B cell (primary cell): ENCODE data around the gene PPP2R5C.

Experiments
- EZH2 ChIP-seq: IDR thresholded peaks from 2 replicates; pipeline ENCODE4 v1.6.1; 2012; ENCODE audit warnings: borderline replicate concordance, low read depth, mild to moderate bottlenecking, moderate library complexity, low read length; ENCODE audit not compliant: insufficient read depth, poor library complexity, severe bottlenecking
- TF ChIP-seq, protein P1 (sequence below): fragments of 200-600 bp; IDR thresholded peaks from one replicate; pipeline ENCODE4 v1.8.0; 2022; ENCODE audit warnings: antibody characterized with exemption, mild to moderate bottlenecking

DNA sequence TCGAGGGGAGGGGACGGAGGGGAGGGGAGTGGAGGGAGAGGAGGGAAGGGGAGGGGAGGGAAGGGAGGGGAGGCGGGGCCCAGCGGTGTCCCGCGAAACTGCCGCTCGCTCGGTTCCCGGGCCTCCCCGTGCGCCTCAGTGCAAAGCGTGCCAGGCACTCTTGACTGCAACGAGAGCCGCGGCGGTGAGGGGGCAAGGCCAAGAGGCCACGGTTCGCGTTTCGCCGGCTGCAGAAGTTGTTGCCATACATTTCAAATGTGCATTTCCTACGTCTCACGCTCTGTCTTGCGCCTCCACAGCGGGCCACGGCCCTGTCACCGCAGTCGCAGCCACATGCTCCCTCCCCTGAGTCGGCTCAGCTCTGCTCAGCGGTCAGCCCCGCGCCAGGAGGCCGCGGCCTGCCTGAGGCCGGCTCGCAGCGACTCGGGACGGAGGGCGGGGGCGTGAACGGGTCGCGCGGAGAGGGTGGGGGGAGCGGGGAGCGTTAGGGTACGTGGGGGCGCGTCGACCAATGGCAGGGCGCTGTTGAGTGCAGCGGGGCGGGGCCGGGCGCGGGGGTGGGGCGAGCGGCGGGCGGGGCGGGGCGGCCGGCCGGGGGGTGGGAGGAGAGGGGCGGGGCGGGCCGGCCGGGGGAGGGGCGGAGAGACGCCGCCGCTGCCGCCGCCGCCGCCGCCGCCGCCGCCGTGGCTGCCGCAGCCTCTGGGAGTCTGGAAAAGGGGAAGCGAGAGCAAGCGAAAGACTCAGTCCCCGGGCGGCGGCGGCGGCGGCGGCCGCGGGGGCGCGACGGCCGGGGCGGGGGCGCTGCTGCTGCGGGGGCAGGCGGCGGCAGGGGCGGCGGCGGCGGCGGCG is at the start of gene PPP2R5C:
- TF ChIP-seq, protein P1, sequence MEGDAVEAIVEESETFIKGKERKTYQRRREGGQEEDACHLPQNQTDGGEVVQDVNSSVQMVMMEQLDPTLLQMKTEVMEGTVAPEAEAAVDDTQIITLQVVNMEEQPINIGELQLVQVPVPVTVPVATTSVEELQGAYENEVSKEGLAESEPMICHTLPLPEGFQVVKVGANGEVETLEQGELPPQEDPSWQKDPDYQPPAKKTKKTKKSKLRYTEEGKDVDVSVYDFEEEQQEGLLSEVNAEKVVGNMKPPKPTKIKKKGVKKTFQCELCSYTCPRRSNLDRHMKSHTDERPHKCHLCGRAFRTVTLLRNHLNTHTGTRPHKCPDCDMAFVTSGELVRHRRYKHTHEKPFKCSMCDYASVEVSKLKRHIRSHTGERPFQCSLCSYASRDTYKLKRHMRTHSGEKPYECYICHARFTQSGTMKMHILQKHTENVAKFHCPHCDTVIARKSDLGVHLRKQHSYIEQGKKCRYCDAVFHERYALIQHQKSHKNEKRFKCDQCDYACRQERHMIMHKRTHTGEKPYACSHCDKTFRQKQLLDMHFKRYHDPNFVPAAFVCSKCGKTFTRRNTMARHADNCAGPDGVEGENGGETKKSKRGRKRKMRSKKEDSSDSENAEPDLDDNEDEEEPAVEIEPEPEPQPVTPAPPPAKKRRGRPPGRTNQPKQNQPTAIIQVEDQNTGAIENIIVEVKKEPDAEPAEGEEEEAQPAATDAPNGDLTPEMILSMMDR, result no peak
- no peak for TF ChIP-seq EZH2
